ENCODE results near the gene SNAPIN.
"Not testable (repeated sequence)": the region's sequence is repeated elsewhere in the genome, so short reads cannot be mapped to it uniquely, and the experiment has no call there.

Gene SNAPIN

DNA sequence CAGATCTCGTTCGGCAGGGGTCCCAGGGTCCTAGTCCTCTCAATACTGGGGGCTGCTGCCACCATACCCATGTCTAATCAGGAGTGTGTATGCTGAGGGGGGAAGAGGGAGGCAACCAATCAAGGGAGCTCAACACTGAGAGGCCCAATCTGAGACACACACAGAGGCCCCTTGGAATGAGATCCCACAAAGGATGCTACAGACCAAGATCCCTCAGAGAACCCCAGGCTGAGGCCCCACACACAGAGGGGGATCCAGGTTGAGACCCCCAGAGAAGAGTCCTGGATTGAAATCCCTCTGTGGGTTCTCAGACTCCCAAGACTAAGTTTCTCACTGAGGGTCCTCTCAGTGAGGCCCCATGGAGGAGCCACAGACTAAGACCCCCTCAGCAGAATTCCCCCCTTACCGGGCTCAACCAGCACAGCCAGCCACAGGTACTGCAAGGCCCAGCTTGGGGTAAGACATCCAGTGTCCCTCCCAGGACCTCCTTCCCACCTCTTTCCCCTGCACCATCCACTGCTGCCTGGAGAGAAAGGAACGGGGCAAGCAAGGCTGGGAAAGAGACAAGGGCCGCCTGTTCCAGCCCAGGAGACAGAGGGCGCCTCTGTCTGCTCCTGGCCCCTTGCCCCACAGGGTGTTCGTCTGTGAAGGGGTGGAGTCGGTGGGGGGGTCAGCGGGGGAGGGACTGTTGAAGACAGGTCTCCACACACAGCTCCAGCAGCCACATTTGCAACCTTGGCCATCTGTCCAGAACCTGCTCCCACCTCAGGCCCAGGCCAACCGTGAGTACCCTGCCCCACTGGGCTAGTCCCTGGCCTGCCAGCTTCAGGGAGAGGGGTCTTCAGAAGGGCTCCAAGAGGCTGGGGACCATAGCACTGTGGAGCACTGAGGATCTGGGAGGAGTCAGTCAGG is 30.5 kb upstream of the SNAPIN start, which contains the start of gene S100A1:
Gene S100A1 (plus strand): TSS at position 720 of the 912 bp plus-strand sequence. CDS start 2,088 bp downstream, outside the sequence.
- no peak for DNase-seq

DNA sequence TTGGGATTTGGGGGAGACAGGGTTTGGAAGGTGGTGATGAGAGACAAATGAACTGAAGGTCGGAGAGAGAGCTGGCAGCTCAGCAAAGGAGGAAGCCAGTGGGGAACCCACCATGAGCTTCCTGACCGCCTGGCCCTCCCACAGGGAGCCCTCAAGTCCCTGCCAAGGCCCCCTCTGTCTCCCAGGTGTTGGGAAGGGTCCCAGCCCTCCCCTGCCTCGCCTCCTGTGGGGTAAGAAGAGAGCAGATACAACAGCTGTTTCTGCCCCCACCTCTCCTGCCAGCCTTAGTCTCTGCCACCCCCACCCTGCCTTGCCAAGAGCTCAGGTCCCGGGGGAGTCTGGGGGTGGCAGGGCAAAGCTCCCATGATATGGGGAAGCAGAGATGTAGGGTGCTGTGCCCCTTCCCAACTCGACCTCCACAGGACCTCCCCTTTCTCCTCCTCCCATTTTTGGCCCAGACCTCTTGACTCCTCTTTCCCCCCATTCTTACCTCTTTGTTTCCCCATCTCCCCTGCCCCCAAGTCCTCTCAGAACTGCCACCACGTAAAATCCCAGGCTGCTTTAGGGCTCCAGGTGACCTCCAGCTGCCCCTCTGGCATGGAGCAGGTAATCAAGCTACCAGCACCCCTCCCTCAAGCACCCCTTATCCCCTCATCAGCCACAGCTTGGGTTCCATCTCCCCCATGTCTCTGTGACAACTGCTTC is 29.7 kb upstream of the SNAPIN start:
- no peak for DNase-seq

- DNase-seq, result no peak
Measured at GRCh38 chr1:153629343-153629665, 29.2 kb upstream of the SNAPIN start.

DNA sequence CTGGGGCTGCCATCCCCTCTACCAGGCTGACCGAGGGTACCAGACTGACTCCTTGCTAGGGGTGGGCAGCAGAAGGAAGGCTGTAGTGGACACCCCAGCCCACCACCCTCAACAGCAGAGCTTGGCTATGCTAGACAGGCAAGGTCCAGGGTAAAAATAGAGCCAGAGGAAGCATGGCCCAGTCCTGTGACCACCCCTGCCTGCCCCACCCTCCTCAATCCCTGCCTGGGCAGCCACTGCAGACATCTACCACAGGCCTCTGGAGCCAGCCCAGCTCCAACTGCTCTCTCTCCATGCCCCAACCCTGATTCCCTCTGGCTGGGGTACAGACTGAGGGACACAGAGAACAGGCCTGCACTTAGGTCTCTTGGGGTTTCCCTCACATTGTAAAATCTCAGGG is 28.5 kb upstream of the SNAPIN start:
- no peak for DNase-seq

DNA sequence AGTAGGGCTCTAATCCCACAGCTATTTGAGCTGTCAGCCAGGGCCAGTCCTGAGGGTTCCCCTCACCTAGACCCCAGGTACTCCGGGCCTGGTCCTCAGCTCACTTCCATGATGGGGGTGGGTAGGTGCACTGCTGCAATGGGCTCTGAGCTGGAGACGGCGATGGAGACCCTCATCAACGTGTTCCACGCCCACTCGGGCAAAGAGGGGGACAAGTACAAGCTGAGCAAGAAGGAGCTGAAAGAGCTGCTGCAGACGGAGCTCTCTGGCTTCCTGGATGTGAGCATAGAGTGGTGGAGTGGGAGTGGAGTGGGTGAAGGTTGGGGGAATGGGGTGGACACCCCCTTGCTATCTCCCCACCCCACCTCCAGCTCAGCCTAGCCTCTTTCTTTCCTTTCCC is 28.1 kb upstream of the SNAPIN start:
- DNase-seq, result no peak

GRCh38 chr1:153631047-153632022 is 27.2 kb upstream of the SNAPIN start:
- no peak for DNase-seq

GRCh38 chr1:153633161-153633753 is 25.2 kb upstream of the SNAPIN start:
- DNase-seq, result no peak

GRCh38 chr1:153633754-153634665 is 24.5 kb upstream of the SNAPIN start, which contains the start of gene CHTOP:
TSS of gene CHTOP (plus strand) at chr1:153634066. CDS start at chr1:153636589, 2,523 bp downstream.
- peak; percentile 89 for DNase-seq

DNA sequence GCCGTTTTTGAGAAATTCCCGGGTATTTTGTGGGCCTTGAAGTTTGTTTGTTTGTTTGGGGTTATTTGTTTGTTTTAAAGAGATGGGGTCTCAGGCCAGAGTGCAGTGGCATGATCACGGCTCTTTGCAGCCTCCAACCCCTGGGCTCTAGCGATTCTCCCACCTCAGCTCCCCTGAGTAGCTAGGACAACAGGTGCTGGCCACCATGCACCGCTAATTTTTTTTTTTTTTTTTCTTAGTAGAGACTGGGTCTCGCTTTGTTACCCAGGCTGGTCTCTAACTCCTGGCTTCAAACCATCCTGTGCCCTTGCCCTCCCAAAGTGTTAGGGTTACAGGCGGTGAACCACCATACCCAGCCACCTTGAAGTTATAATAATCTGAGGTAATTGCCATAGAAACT is 22.6 kb upstream of the SNAPIN start:
- no peak for DNase-seq

DNA sequence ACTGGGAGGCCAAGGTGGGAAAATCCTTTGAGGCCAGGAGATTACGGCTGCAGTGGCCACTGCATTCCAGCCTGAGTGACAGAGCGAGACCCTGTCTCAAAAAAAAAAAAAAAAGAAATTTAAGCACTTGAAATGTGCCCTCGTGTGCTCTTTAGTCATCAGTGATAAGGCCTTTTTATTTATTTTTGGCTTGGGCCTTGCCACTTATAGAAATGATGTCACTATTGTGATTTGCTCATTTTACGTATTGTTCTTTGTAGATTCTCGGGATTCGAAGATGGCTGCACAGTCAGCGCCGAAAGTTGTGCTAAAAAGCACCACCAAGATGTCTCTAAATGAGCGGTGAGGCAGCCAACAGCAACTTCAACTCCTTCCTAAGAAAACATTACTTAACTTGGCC is 22.2 kb upstream of the SNAPIN start:
- no peak for DNase-seq

- DNase-seq, result no peak
Measured at GRCh38 chr1:153638261-153638660, 20.2 kb upstream of the SNAPIN start.

GRCh38 chr1:153639280-153639679 is 19.2 kb upstream of the SNAPIN start:
- no peak for DNase-seq

DNA sequence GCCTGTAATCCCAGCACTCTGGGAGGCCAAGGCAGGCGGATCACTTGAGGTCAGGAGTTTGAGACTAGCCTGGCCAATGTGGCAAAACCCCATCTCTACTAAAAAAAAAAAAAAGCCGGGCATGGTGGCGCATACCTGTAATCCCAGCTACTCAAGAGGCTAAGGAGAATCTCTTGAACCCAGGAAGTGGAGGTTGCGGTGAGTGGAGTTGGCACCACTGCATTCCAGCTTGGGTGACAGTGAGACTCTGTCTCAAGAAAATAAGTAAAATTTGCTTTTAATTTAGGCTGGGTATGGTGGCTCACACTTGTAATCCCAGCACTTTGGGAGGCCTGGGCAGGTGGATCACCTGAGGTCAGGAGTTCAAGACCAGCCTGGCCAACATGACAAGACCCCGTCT is 18.3 kb upstream of the SNAPIN start:
- DNase-seq, result not testable (repeated sequence)

DNA sequence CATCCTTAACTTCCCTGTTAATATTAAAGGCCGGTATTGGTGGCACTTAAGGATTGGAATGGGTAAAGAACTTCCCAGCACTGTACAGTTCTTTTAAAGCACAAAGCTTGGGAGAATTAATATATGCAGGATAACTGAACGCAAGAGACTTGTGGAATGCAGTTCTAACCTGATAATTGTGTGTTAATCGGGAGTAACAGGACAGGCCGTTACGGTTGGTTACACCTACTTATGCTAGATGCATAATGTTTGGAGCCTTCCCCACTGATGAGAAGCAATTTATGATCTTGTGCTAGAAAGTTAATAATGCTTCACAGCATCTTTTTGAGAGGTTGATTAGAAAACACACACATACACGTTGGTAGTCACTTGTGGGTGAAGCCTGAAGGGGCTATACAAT is 17.6 kb upstream of the SNAPIN start:
- DNase-seq, result no peak

DNA sequence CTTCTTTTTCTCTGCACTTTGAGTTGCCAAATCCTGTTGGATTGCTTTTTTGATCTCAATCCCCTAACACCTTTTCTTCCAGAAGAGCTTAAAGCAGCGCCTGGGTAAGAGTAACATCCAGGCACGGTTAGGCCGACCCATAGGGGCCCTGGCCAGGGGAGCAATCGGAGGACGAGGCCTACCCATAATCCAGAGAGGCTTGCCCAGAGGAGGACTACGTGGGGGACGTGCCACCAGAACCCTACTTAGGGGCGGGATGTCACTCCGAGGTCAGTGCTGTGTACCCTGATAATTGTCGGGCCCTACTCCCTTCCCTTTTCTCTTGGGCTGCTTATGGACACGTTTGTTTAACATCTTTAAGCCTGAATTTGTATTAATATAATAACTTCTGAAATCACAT is 16.3 kb upstream of the SNAPIN start:
- DNase-seq, result no peak

- DNase-seq, result no peak
Measured at GRCh38 chr1:153643100-153643499, 15.4 kb upstream of the SNAPIN start.

- no peak for DNase-seq
Measured at GRCh38 chr1:153643816-153644215, 14.7 kb upstream of the SNAPIN start.

GRCh38 chr1:153646672-153647345 is 11.7 kb upstream of the SNAPIN start:
- no peak for DNase-seq

DNA sequence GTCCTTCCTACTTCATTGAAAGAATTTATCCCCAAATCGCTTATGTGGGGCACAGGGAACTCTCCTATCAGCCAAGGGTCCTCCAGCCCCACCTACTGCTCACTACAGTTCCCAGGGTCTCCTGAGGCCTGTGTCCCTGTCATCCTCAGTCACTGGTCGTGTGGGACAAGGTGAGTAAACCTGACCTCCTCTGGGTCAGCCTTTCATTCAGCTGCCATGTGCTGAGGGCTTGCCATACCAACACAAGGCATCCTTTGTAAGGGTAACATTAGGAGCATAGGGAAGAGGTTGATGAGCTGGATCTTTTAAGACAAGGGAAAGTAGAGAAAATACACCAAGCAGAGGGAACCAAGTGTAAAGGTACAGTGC is 11.2 kb upstream of the SNAPIN start:
- no peak for DNase-seq

DNA sequence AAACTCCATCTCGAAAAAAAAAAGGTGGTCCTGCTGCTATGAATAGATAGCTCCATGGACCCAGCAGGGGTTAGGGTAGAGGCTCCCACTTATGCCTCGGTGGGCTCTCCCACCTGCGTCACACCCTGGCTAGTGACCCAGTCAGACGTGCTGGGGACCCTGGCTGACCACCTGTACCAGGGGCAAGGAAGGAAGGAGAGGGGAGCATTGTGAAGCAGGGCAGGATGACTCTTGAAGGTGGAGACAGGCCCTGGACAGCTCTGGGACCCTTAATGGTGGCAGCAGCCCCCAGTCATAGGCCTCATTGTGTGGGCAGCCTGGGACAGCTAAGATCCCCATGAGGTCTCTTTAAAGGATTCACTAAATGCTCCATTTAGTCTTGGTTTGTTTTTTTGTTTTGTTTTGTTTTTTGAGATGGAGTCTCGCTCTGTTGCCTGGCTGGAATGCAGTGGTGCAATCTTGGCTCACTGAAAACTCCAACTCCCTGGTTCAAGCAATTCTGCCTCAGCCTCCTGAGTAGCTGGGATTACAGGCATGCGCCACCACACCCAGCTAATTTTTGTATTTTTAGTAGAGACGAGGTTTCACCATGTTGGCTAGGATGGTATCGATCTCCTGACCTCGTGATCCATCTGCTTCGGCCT is 10.4 kb upstream of the SNAPIN start:
- no peak for DNase-seq

Measured in GF-D8 (cell line).